Kidney (tissue), 14 donors: ENCODE measurements around the gene DUSP22. TPM values are rescaled to one million over a fixed set of nuclear protein-coding genes. Genes with fewer than 3 reads are reported as not detected.

Experiments
- DNase-seq, 5 donors: peaks; one replicate each; pipeline ENCODE4 v3.0.0-alpha.2; 2013 to 2020
- FAIRE-seq: peaks from 2 replicates; lab custom pipeline; 2012; peaks lifted over from hg19 to GRCh38; lab: Jason Lieb, UNC
- H3K27ac ChIP-seq, 2 donors: one replicate each; pipeline ENCODE4 v1.7.0; 2013; ENCODE audit warnings: low read depth in 2 of 2, low read length in 2 of 2, inconsistent platforms in 1 of 2
- H3K27me3 ChIP-seq: one replicate; pipeline ENCODE4 v1.7.1; 2013; ENCODE audit warnings: low read length, inconsistent platforms; ENCODE audit not compliant: control insufficient read depth, insufficient read depth
- H3K36me3 ChIP-seq, 3 donors: one replicate each; pipeline versions ENCODE4 v1.7.0 to v1.7.1; 2013; ENCODE audit warnings: low read length in 3 of 3, control low read depth in 1 of 3, inconsistent platforms in 1 of 3; ENCODE audit not compliant: insufficient read depth in 3 of 3, control insufficient read depth in 2 of 3
- H3K4me1 ChIP-seq, 3 donors: one replicate each; pipeline versions ENCODE4 v1.7.0 to v1.7.1; 2013; ENCODE audit warnings: low read length in 3 of 3, inconsistent platforms in 1 of 3, low read depth in 1 of 3; ENCODE audit not compliant: control insufficient read depth in 2 of 3, insufficient read depth in 2 of 3
- H3K4me3 ChIP-seq, 3 donors: one replicate each; pipeline versions ENCODE4 v1.7.0 to v1.8.1; 2013; ENCODE audit warnings: low read length in 3 of 3, control low read depth in 1 of 3, inconsistent platforms in 1 of 3
- H3K9ac ChIP-seq, 3 donors: one replicate each; pipeline versions ENCODE4 v1.7.0 to v1.7.1; 2013; ENCODE audit warnings: low read length in 3 of 3, control low read depth in 1 of 3, inconsistent platforms in 1 of 3
- H3K9me3 ChIP-seq, 3 donors: one replicate each; pipeline versions ENCODE4 v1.7.0 to v1.7.1; 2013; ENCODE audit warnings: low read length in 3 of 3, control low read depth in 1 of 3, inconsistent platforms in 1 of 3; ENCODE audit not compliant: control insufficient read depth in 2 of 3, insufficient read depth in 1 of 3
- intact Hi-C: fragments of 100-400 bp; cut with DNase I; formaldehyde crosslinking; loops from one replicate; pipeline ENCODE4 v1.11.1; 2022
- polyA plus RNA-seq: library from polyadenylated mRNA; stranded (reverse); fragments of 350-450 nt; fragmentation: Illumina TruSeq; extraction: RNeasy Lipid Tissue Mini Kit (QIAGEN cat#74804); gene quantifications from one replicate; pipeline ENCODE4 v1.2.3, GENCODE V29; 2014; ENCODE audit warnings: low read depth, low replicate concordance; ENCODE audit not compliant: insufficient read depth
- total RNA-seq: library from RNA; stranded (reverse); fragmentation: NEBNext Ultra II Directional; extraction: Animal tissue kit (Norgen Biotek cat#: 25700); gene quantifications from one replicate; pipeline ENCODE4 v1.2.1, GENCODE V29; 2021
- TF ChIP-seq, protein P1 (sequence below): IDR thresholded peaks from 3 replicates; pipeline ENCODE4 v1.5.1; 2012; ENCODE audit warnings: mild to moderate bottlenecking, moderate library complexity, borderline replicate concordance; ENCODE audit not compliant: insufficient read depth; ENCODE audit errors: extremely low read depth
- donor health status: control.
- donor health status: control.
- donor health status: control.
- donor health status: control.
- donor health status: control.
- donor health status: DM: yes; HTN: yes; CAD: no.
- donor health status: Normal renal cell carcinoma (clear cell type).

The DUSP22 gene
- total and polyA plus RNA-seq, 2 donors from 2014 or later, result 24.0 to 60.7 TPM

DNA sequence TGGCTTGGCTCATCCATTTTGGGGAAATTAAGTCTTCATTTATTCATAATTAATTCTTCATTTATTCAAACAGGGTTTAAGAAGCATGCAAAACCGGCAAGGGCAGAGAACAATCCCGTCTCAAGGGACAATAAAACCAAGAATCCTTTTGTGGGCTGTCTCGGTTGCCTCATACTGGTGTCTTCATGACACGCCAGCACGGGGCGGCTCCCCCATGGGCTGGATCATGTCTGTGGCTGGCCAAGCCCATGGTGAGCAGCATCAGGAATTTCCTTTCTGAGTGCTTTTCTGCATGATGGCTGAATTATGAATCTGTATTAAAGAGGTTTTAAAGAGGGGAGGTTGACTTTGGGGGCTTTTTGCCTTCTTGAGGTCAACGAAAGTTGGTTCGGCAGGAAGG lies 38.3 kb upstream of the DUSP22 start:
- TF ChIP-seq, protein P1, sequence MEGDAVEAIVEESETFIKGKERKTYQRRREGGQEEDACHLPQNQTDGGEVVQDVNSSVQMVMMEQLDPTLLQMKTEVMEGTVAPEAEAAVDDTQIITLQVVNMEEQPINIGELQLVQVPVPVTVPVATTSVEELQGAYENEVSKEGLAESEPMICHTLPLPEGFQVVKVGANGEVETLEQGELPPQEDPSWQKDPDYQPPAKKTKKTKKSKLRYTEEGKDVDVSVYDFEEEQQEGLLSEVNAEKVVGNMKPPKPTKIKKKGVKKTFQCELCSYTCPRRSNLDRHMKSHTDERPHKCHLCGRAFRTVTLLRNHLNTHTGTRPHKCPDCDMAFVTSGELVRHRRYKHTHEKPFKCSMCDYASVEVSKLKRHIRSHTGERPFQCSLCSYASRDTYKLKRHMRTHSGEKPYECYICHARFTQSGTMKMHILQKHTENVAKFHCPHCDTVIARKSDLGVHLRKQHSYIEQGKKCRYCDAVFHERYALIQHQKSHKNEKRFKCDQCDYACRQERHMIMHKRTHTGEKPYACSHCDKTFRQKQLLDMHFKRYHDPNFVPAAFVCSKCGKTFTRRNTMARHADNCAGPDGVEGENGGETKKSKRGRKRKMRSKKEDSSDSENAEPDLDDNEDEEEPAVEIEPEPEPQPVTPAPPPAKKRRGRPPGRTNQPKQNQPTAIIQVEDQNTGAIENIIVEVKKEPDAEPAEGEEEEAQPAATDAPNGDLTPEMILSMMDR, result no peak
- FAIRE-seq, result no peak
- no peak overlapping the region for H3K27ac ChIP-seq
- no peaks in the 10 kb centered on the region for H3K36me3 ChIP-seq
- H3K4me1 ChIP-seq, result no peaks in the 10 kb centered on the region
- no peaks in the 10 kb centered on the region for H3K9me3 ChIP-seq
- no peak for DNase-seq
- no peaks in the 10 kb centered on the region for H3K27me3 ChIP-seq
- H3K9ac ChIP-seq, result no peak overlapping the region
- intact Hi-C loops, result no loop called here
- H3K4me3 ChIP-seq, result no peak overlapping the region

DNA sequence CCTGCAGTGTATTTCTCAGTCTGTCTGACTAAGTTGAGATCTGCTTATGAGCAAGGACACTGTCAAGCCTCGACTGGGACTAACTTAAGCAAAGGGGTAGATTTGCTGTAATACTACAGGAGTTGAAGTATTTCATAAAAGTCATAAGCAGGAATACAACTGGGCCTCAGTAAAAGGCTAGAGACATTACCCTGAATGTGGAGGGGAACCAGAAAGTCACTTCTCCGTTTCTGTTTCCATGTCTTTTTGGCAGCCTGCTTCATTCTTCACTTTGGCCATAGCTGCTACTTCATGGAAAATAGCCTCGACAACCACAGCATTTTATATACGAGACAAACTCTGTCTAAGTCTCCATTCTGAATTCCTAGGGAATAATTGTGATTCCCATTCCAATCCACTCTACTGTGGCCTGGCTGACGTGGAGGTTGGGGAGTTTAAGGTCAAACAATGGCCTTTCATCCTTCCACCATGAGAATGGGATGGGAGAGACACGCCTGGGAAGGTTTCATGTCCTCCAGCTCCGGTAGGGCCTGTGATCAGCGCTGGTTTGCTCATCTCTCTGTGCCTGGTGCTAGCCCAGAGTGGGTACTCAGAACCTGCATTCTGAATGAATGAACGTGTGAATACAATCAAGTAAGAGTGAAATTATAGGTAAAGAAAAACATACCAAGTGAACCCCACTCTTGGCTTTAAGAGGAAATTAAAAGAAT lies 37.1 kb upstream of the DUSP22 start:
- Histone ChIP-seq H3K27ac (no peak overlapping the region), H3K36me3 (no peaks in the 10 kb centered on the region), H3K9me3 (no peaks in the 10 kb centered on the region), H3K4me3 (no peak overlapping the region), H3K9ac (no peak overlapping the region), H3K4me1 (no peaks in the 10 kb centered on the region), H3K27me3 (no peaks in the 10 kb centered on the region)
- intact Hi-C loops, result no loop called here
- FAIRE-seq, result no peak
- TF ChIP-seq, protein P1, result no peak
- DNase-seq, result no peak

DNA sequence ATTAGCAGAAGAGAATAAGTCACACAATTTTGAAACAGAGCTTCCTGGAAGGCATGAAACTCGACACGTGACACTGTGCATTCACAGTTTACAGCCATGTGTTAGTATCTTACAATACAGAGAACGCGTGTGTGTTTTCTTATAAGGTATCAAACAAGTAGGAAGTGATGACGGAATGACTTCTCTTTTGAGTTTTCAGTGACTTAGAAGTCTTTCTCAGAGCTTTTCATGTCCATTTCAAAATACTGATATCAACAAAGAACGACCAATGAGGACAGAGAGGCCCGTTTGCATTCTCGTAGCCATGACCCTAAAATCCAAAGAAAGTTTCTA lies 36.6 kb upstream of the DUSP22 start:
- H3K9me3 ChIP-seq, result no peaks in the 10 kb centered on the region
- no peak for FAIRE-seq
- no peaks in the 10 kb centered on the region for H3K36me3 ChIP-seq
- no peaks in the 10 kb centered on the region for H3K27me3 ChIP-seq
- no peak overlapping the region for H3K4me3 ChIP-seq
- no peaks in the 10 kb centered on the region for H3K4me1 ChIP-seq
- no peak overlapping the region for H3K27ac ChIP-seq
- H3K9ac ChIP-seq, result no peak overlapping the region
- intact Hi-C loops, result no loop called here
- TF ChIP-seq, protein P1, result no peak
- no peak for DNase-seq

DNA sequence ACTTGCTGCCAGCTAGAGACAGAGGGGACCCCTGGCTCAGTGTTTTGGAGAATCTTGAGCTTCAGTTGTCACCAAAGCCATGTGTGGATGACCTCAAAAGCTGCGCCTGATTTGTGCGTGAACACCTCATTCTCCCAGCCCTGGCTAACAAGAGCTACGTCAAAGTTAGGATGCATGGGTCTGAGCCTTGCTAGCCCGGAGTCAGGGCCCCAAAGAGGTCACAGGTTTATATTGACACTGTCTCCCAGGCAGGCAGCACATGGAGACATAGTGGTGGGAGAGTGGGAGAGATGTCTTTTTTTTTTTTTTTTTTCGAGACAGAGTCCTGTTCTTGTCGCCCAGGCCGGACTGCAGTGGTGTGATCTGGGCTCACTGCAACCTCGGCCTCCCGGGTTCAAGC lies 36.1 kb upstream of the DUSP22 start:
- Histone ChIP-seq H3K9ac (no peak overlapping the region), H3K4me3 (no peak overlapping the region), H3K36me3 (no peaks in the 10 kb centered on the region), H3K9me3 (no peaks in the 10 kb centered on the region), H3K27me3 (no peaks in the 10 kb centered on the region), H3K27ac (no peak overlapping the region), H3K4me1 (no peaks in the 10 kb centered on the region)
- intact Hi-C loops, result no loop called here
- TF ChIP-seq, protein P1, result no peak
- DNase-seq (no peak), FAIRE-seq (no peak)
